Stomach (tissue), 9 donors: ENCODE results near the gene TTLL3. TPM values are rescaled to one million over a fixed set of nuclear protein-coding genes. Genes with fewer than 3 reads are reported as not detected.

Experiments used
- DNase-seq, 2 donors: peaks; one replicate each; pipeline versions ENCODE4 v3.0.0 to v3.0.0-alpha.2; 2013 to 2019
- H3K27ac ChIP-seq, 5 donors: fragments of 200-600 bp in 4 of 5; sonication (generic) in 4 of 5; one replicate each; pipeline ENCODE4 v1.5.1; 2013 to 2019; ENCODE audit warnings: mild to moderate bottlenecking in 1 of 5, moderate library complexity in 1 of 5
- H3K27me3 ChIP-seq, 3 donors: fragments of 200-600 bp; sonication (generic); one replicate each; pipeline ENCODE4 v1.5.1; 2017 to 2019; ENCODE audit warnings: mixed run types in 1 of 3
- H3K36me3 ChIP-seq, 4 donors: fragments of 200-600 bp; sonication (generic); 1 replicate in 3 of 4; 2 replicates in 1 of 4; pipeline ENCODE4 v1.5.1; 2016 to 2019
- H3K4me1 ChIP-seq, 4 donors: fragments of 200-600 bp; sonication (generic); one replicate each; pipeline ENCODE4 v1.5.1; 2016 to 2019
- H3K4me3 ChIP-seq, 4 donors: fragments of 200-600 bp; sonication (generic) in 3 of 4; one replicate each; pipeline ENCODE4 v1.5.1; 2016 to 2019; ENCODE audit warnings: mild to moderate bottlenecking in 1 of 4
- H3K9me3 ChIP-seq, 4 donors: fragments of 200-600 bp; sonication (generic); one replicate each; pipeline ENCODE4 v1.5.1; 2016 to 2019
- EP300 ChIP-seq: sonication (generic); formaldehyde crosslinking; IDR thresholded peaks from one replicate; pipeline ENCODE4 v1.6.1; 2017; ENCODE audit warnings: antibody characterized with exemption
- POLR2A ChIP-seq, 4 donors: fragments of 450-650 bp; IDR thresholded peaks; one replicate each; pipeline ENCODE4 v1.6.1; 2016; ENCODE audit warnings: antibody characterized with exemption in 4 of 4, control low read depth in 2 of 4, mild to moderate bottlenecking in 1 of 4, moderate library complexity in 1 of 4
- POLR2AphosphoS5 ChIP-seq, 3 donors: sonication (generic); formaldehyde crosslinking; IDR thresholded peaks; one replicate each; pipeline ENCODE4 v1.6.1; 2016; ENCODE audit warnings: antibody characterized with exemption in 3 of 3
- WGBS, 5 donors: extraction: QIAGEN DNeasy Blood & Tissue Kit in 3 of 5; methylation state at CpG; one replicate each; pipeline versions ENCODE4 v1.1.5 to v1.1.7; 2013 to 2018; 5-methylcytosine and 5-hydroxymethylcytosine counted together
- intact Hi-C: fragments of 100-400 bp; cut with DNase I; formaldehyde crosslinking; loops from one replicate; pipeline ENCODE4 v1.15.1; 2023; ENCODE audit warnings: low total_unique reads
- polyA plus RNA-seq, 3 donors: library from polyadenylated mRNA; stranded (reverse); fragments of 200-250 nt; gene quantifications; one replicate each; pipeline ENCODE4 v1.2.3, GENCODE V29; 2013
- total RNA-seq, 5 donors: library from RNA; depleted of rRNA; stranded (reverse); fragments of >200 nt; gene quantifications; one replicate each; pipeline versions ENCODE4 v1.1.0 to v1.2.3, GENCODE V29; 2014 to 2016
- TF ChIP-seq, protein P1 (sequence below), 7 experiments: fragments of 450-650 bp in 4 of 7; fragments of 200-600 bp in 3 of 7; sonication (generic) in 3 of 7; IDR thresholded peaks; one replicate each; pipeline ENCODE4 v1.5.1; 2016 to 2019; ENCODE audit warnings: antibody characterized with exemption in 7 of 7, control low read depth in 2 of 7, mild to moderate bottlenecking in 1 of 7
- donor health status: healthy with polysubstance abuse.
- donor health status: Bipolar disorder and iron deficiency.
- donor health status: healthy.

TTLL3 gene
- total and polyA plus RNA-seq, 8 donors, result 6.7 to 593 (median 77.4) TPM

- Histone ChIP-seq H3K9me3 (no peaks in the 10 kb centered on the region), H3K4me1 (no peaks in the 10 kb centered on the region), H3K27me3 (no peaks in the 10 kb centered on the region), H3K36me3 (peaks cover 7 to 64% (median 37%) of the 10 kb centered on the region in 4 donors), H3K27ac (no peak overlapping the region), H3K4me3 (no peak overlapping the region)
- intact Hi-C loops, result no loop called here
- 89 to 94% (median 91%) methylated on average over 2 to 6 of the region's 6 CpGs for WGBS, 5 donors
- TF ChIP-seq, protein P1, sequence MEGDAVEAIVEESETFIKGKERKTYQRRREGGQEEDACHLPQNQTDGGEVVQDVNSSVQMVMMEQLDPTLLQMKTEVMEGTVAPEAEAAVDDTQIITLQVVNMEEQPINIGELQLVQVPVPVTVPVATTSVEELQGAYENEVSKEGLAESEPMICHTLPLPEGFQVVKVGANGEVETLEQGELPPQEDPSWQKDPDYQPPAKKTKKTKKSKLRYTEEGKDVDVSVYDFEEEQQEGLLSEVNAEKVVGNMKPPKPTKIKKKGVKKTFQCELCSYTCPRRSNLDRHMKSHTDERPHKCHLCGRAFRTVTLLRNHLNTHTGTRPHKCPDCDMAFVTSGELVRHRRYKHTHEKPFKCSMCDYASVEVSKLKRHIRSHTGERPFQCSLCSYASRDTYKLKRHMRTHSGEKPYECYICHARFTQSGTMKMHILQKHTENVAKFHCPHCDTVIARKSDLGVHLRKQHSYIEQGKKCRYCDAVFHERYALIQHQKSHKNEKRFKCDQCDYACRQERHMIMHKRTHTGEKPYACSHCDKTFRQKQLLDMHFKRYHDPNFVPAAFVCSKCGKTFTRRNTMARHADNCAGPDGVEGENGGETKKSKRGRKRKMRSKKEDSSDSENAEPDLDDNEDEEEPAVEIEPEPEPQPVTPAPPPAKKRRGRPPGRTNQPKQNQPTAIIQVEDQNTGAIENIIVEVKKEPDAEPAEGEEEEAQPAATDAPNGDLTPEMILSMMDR (IDR thresholded peaks at IDR 0.05), result no peak
- TF ChIP-seq POLR2A (IDR thresholded peaks at IDR 0.05) (no peak), POLR2AphosphoS5 (IDR thresholded peaks at IDR 0.05) (no peak)
- no peak for DNase-seq
Observed at GRCh38 chr3:9817436-9817835, 7.4 kb downstream of the TTLL3 start.

DNA sequence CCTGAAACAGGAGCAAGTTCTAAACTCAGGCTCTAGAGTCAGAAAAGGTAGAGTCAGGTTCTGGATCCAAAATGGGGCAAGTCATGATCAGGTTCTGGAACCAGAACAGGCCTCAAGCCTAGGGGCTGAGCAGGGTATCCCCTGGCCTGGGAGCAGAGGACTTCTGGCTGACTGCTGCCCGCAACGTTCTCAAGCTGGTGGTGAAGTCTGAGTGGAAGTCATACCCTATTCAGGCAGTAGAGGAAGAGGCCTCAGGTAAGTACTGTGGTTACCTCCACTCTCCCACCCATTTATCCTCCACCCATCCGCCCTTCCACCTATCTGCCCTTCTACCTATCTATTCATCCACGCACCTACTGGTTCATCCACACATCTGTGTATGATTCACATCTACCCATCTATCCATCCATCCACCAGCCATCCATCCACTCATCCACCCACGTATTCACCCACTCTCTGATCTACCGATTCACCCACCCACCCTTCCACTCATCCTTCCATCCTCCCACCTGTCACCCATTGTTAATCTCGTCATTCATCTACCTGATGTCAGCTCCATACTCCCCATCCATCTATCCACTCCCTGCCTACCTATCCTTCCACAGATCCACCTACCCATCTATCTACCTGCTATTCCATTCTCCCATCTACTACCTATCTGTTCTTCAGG lies 8.7 kb downstream of the TTLL3 start:
- Histone ChIP-seq H3K27ac (no peak overlapping the region), H3K27me3 (no peaks in the 10 kb centered on the region), H3K36me3 (peaks cover 0 to 54% (median 25%) of the 10 kb centered on the region in 4 donors), H3K4me1 (no peaks in the 10 kb centered on the region), H3K4me3 (no peak overlapping the region), H3K9me3 (no peaks in the 10 kb centered on the region)
- intact Hi-C loops, result no loop called here
- TF ChIP-seq EP300 (no peak), POLR2A (IDR thresholded peaks at IDR 0.05) (no peak), POLR2AphosphoS5 (IDR thresholded peaks at IDR 0.05) (no peak)
- TF ChIP-seq, protein P1 (IDR thresholded peaks at IDR 0.05), result no peak
- DNase-seq, result no peak
- WGBS, 5 donors, result 81 to 98% (median 92%) methylated on average over 6 to 7 of the region's 7 CpGs

DNA sequence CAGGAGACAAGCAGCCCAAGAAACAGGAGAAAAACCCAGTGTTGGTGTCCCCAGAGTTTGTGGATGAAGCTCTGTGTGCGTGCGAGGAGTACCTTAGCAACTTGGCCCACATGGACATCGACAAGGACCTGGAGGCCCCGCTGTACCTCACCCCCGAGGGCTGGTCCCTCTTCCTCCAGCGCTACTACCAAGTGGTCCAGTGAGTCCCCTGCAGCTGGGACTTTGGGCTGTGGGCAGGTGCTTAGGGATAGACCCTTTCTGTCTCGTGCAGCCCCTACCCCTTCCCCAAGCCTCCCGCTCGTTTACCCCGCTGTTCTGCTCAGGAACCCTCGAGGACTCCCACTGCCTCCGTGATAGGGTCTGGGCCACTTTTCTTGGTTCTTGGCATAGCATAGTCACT lies 10.5 kb downstream of the TTLL3 start:
- 87 to 95% (median 89%) methylated on average over 10 to 12 of the region's 12 CpGs for WGBS, 5 donors
- no peak for DNase-seq
- intact Hi-C loops, result no loop called here
- H3K27ac ChIP-seq, result no peak overlapping the region
- peaks cover 0 to 2% (median 0%) of the 10 kb centered on the region in 4 donors for H3K4me1 ChIP-seq
- H3K4me3 ChIP-seq, result no peak overlapping the region
- H3K27me3 ChIP-seq, result no peaks in the 10 kb centered on the region
- TF ChIP-seq, protein P1 (IDR thresholded peaks at IDR 0.05), result no peak
- H3K9me3 ChIP-seq, result no peaks in the 10 kb centered on the region
- peaks cover 0 to 44% (median 17%) of the 10 kb centered on the region in 4 donors for H3K36me3 ChIP-seq

DNA sequence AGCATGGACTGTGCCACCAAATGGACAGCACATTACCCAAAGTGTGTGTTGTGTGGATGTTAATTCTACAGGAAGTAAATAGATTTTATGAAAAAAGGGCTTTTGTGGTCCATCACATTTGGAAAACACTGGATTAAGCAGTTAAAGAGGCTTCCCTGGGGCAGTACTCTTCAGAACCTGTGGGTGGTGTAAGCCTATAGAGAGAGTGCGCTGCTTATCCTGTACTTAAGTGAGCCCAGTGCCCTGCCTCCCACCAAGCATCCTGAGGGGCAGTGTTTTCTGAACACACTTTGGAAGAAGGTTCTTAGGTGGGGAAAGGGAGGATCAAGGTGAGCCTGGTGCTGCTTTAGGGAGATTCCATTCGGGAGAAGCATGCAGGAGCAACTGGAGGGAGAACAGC lies 10.9 kb downstream of the TTLL3 start:
- intact Hi-C loops, result no loop called here
- Histone ChIP-seq H3K27me3 (no peaks in the 10 kb centered on the region), H3K4me1 (peaks cover 0 to 4% (median 0%) of the 10 kb centered on the region in 4 donors), H3K4me3 (no peak overlapping the region), H3K9me3 (no peaks in the 10 kb centered on the region), H3K36me3 (peaks cover 0 to 40% (median 13%) of the 10 kb centered on the region in 4 donors), H3K27ac (no peak overlapping the region)
- 53 to 80% (median 67%) methylated on average over 2 of the region's 2 CpGs for WGBS, 5 donors
- peak in 1 of 2 donors; percentile 23 for DNase-seq
- TF ChIP-seq, protein P1 (IDR thresholded peaks at IDR 0.05), result peak in 1 of 7 experiments; percentile 12
- TF ChIP-seq POLR2AphosphoS5 (IDR thresholded peaks at IDR 0.05), result no peak
